HepG2 (cell line): ENCODE measurements around the gene ENTHD1. TPM values are rescaled to one million over a fixed set of nuclear protein-coding genes. Genes with fewer than 3 reads are reported as not detected.

ENCODE experiments used
- ATAC-seq: fragments of 200-7000 bp; cut with Tn5 transposase; 3 replicates; pipeline ENCODE4 v1.9.1; 2020; ENCODE audit warnings: mild to moderate bottlenecking, moderate library complexity
- BruUV-seq: library from RNA; stranded (reverse); fragments of 400-500 nt; replicated peaks from 2 replicates; lab custom pipeline; 2021; lab: Mats Ljungman, UMichigan
- CTCF ChIA-PET: fragments of 300-600 bp; formaldehyde crosslinking; extraction: SDS; loops from one replicate; lab custom pipeline; 2021; ENCODE audit warnings: low total read pairs, inconsistent platforms, low intra/inter-chr PET ratio; lab: Yijun Ruan, JAX
- POLR2A ChIA-PET: fragments of 350-600 bp; sonication (Branson Sonifier 250); formaldehyde crosslinking; loops from one replicate; lab custom pipeline; 2020; ENCODE audit warnings: antibody characterized with exemption, inconsistent platforms; lab: Yijun Ruan, JAX
- DNase-seq: peaks from one replicate; pipeline ENCODE4 v3.0.0-alpha.2; 2015; ENCODE audit warnings: low spot score
- FAIRE-seq: peaks from 3 replicates; lab custom pipeline; 2011; peaks lifted over from hg19 to GRCh38; lab: Jason Lieb, UNC
- H2AFZ ChIP-seq: one replicate; pipeline ENCODE4 v1.6.1; 2011; ENCODE audit warnings: low read length, inconsistent platforms
- H3K27ac ChIP-seq: fragments of 300-600 bp; 3 replicates; pipeline ENCODE4 v1.8.0; 2011; ENCODE audit warnings: mixed run types, mild to moderate bottlenecking, mixed read lengths, low read length, inconsistent platforms; ENCODE audit not compliant: insufficient read depth; ENCODE audit errors: extremely low read length
- H3K27me3 ChIP-seq, 2 experiments: fragments of 200-600 bp in 1 of 2; 2 replicates in 1 of 2; 3 replicates in 1 of 2; pipeline versions ENCODE4 v1.6.0 to v1.8.0; 2011; ENCODE audit warnings: low read length in 2 of 2, mild to moderate bottlenecking in 2 of 2, moderate library complexity in 2 of 2, inconsistent platforms in 1 of 2; ENCODE audit not compliant: insufficient read depth in 2 of 2, control insufficient read depth in 1 of 2
- H3K36me3 ChIP-seq, 2 experiments: fragments of 200-600 bp in 1 of 2; replicated peaks in 1 of 2; 2 replicates in 1 of 2; 3 replicates in 1 of 2; pipeline versions ENCODE4 v1.5.1 to v1.8.0; 2011; ENCODE audit warnings: low read length in 2 of 2, inconsistent platforms in 1 of 2; ENCODE audit not compliant: insufficient read depth in 2 of 2, control insufficient read depth in 1 of 2
- H3K4me1 ChIP-seq: 2 replicates; pipeline ENCODE4 v1.5.1; 2012; ENCODE audit warnings: low read length, inconsistent platforms; ENCODE audit not compliant: insufficient read depth
- H3K4me2 ChIP-seq: 2 replicates; pipeline ENCODE4 v1.6.0; 2011; ENCODE audit warnings: low read depth, low read length, inconsistent platforms
- H3K4me3 ChIP-seq, 3 experiments: fragments of 200-600 bp in 1 of 3; sonication (generic), shearing (Covaris generic) in 1 of 3; replicated peaks in 1 of 3; 2 replicates each; pipeline ENCODE4 v1.5.1; 2011 to 2016; ENCODE audit warnings: low read length in 3 of 3, inconsistent platforms in 2 of 3, low read depth in 2 of 3, mild to moderate bottlenecking in 2 of 3, control low read depth in 1 of 3, mixed read lengths in 1 of 3; ENCODE audit not compliant: insufficient read depth in 1 of 3
- H3K79me2 ChIP-seq: one replicate; pipeline ENCODE4 v1.6.1; 2011; ENCODE audit warnings: low read length, inconsistent platforms; ENCODE audit not compliant: insufficient read depth
- H3K9ac ChIP-seq: 2 replicates; pipeline ENCODE4 v1.6.0; 2011; ENCODE audit warnings: mild to moderate bottlenecking, low read depth, low read length, inconsistent platforms; ENCODE audit not compliant: insufficient read depth
- H3K9me3 ChIP-seq: 2 replicates; pipeline ENCODE4 v1.5.1; 2012; ENCODE audit warnings: mild to moderate bottlenecking, low read length
- H4K20me1 ChIP-seq: 2 replicates; pipeline ENCODE4 v1.6.0; 2011; ENCODE audit warnings: inconsistent platforms, mild to moderate bottlenecking, low read length, moderate library complexity; ENCODE audit not compliant: insufficient read depth
- KMT2A ChIP-seq: sonication (generic); formaldehyde crosslinking; IDR thresholded peaks from 2 replicates; pipeline ENCODE4 v1.4.0; 2020; ENCODE audit warnings: missing genetic modification reagents
- MXI1 ChIP-seq: IDR thresholded peaks from 3 replicates; pipeline ENCODE4 v1.6.1; 2012; ENCODE audit warnings: low read depth, low read length, inconsistent platforms, borderline replicate concordance
- ZBED4 ChIP-seq: sonication (generic); formaldehyde crosslinking; IDR thresholded peaks from 2 replicates; pipeline ENCODE4 v1.4.0; 2020; ENCODE audit warnings: missing genetic modification reagents, borderline replicate concordance
- ZBTB4 ChIP-seq: sonication (generic); formaldehyde crosslinking; IDR thresholded peaks from 2 replicates; pipeline ENCODE4 v1.4.0; 2020; ENCODE audit warnings: missing genetic modification reagents, mild to moderate bottlenecking, borderline replicate concordance
- ZNF124 ChIP-seq: sonication (generic); formaldehyde crosslinking; IDR thresholded peaks from 2 replicates; pipeline ENCODE4 v1.4.0; 2020; ENCODE audit warnings: missing genetic modification reagents
- ZNF431 ChIP-seq: sonication (generic); formaldehyde crosslinking; IDR thresholded peaks from 2 replicates; pipeline ENCODE4 v1.9.0; 2022; ENCODE audit warnings: missing genetic modification reagents, low read depth, mild to moderate bottlenecking, borderline replicate concordance
- ZNF446 ChIP-seq: sonication (generic); formaldehyde crosslinking; IDR thresholded peaks from 2 replicates; pipeline ENCODE4 v1.5.0; 2020; ENCODE audit warnings: mild to moderate bottlenecking, missing genetic modification reagents
- WGBS: methylation state at CpG from one replicate; pipeline ENCODE4 v1.1.6; 2017; ENCODE audit warnings: low lambda C conversion rate; 5-methylcytosine and 5-hydroxymethylcytosine counted together
- in situ Hi-C: cut with HindIII; loops from 2 replicates; pipeline ENCODE4 v1.10.0; 2017; ENCODE audit warnings: low pct_unique_long_range_greater_than_20kb; ENCODE audit not compliant: extremely low pct_ligation_motif_present
- intact Hi-C: fragments of 100-400 bp; cut with micrococcal nuclease; formaldehyde crosslinking; loops from one replicate; pipeline ENCODE4 v1.10.0; 2022; ENCODE audit not compliant: unreplicated experiment
- polyA plus RNA-seq, 8 experiments: library from polyadenylated mRNA; depleted of rRNA in 3 of 8; stranded (reverse) in 7 of 8; unstranded in 1 of 8; fragments of >200 nt; fragmentation: Illumina TruSeq in 4 of 8; extraction: Trizol in 4 of 8; gene quantifications; 2 replicates each; pipeline versions ENCODE4 v1.2.1 to v1.2.3, GENCODE V29; 2011 to 2016; ENCODE audit warnings: low read depth in 4 of 8, missing spikeins in 1 of 8, mixed read lengths in 1 of 8; ENCODE audit not compliant: insufficient read depth in 1 of 8
- total RNA-seq, 5 experiments: library from RNA; depleted of rRNA; stranded (reverse); fragments of >200 nt; fragmentation: Illumina TruSeq; extraction: Trizol; gene quantifications; 2 replicates each; pipeline ENCODE4 v1.2.3, GENCODE V29; 2016; ENCODE audit warnings: low read depth in 1 of 5

ENTHD1 gene
- total and polyA plus RNA-seq, 2 of the 13 experiments (the other 11 are each of a cell fraction or from before 2014, with no cell fraction given) = not detected

- H3K4me3 ChIP-seq = no peak overlapping the region
- BruUV-seq = no TSS peak
- intact Hi-C loops = no loop called here
- 3% methylated on average over 2 of the region's 2 CpGs for WGBS
- H2AFZ ChIP-seq = no peak overlapping the region
- TF ChIP-seq KMT2A (CRISPR knock-in tag) (no peak), MXI1 (no peak), ZBED4 (no peak), ZNF431 (no peak), ZNF124 (CRISPR knock-in tag) (no peak), ZNF446 (CRISPR knock-in tag) (no peak), ZBTB4 (no peak)
- no peak overlapping the region for H3K4me2 ChIP-seq
- H3K27ac ChIP-seq = no peak overlapping the region
- H3K4me1 ChIP-seq = no peaks in the 10 kb centered on the region
- ATAC-seq = no peak
- peaks cover 0 to under 1% of the 10 kb centered on the region in 2 experiments; a peak in 1 of 5 replicates for H3K27me3 ChIP-seq
- no peaks in the 10 kb centered on the region for H3K9me3 ChIP-seq
- no peak overlapping the region for H3K9ac ChIP-seq
- POLR2A ChIA-PET = no interaction called here
- H3K36me3 ChIP-seq = no peaks in the 10 kb centered on the region
- H4K20me1 ChIP-seq = no peaks in the 10 kb centered on the region
- CTCF ChIA-PET = no interaction called here
- H3K79me2 ChIP-seq = no peaks in the 10 kb centered on the region
- no peak for FAIRE-seq
- in situ Hi-C loops = no loop called here
- DNase-seq = no peak
Observed at GRCh38 chr22:39819429-39819828, 74.1 kb downstream of the ENTHD1 start.
